NCI-H2227 treated with DMSO at 0.1 percent for 48 hours (cell line): ENCODE measurements around the gene NRGN.

Experiments
- DNase-seq: peaks from one replicate; lab custom pipeline; 2025; lab: John Stamatoyannopoulos, UW

NRGN gene

DNA sequence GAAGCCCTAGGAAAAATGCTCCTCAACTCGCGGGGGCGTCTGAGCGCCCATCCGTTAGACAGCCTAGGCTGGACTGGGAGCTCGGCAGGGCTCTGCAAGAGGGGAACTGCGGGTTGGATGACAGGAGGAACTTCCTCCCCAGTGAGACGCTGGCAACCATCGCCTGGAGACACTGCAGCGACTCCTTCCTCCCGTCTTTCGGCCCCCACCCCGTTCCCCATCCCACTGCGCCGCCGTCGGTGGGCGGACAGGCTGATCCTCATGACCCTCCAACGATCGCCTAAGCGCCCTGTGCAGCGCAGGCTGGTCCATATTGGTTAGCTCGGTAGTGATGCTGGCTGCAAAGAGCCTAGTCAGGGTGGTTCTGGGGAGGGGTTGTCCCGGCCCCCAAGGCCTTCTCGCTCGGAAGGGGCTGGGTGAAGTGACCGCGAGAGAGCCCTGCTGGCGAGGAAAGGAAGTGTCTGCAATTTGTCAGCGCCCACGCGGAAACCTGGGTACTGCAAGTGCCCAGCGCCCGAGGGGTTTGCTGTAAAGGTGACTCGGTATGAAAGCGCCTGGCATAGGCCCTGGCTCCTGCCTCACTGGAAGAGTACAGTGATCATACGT is 638 bp downstream of the NRGN start:
- peak; percentile 20 for DNase-seq

DNA sequence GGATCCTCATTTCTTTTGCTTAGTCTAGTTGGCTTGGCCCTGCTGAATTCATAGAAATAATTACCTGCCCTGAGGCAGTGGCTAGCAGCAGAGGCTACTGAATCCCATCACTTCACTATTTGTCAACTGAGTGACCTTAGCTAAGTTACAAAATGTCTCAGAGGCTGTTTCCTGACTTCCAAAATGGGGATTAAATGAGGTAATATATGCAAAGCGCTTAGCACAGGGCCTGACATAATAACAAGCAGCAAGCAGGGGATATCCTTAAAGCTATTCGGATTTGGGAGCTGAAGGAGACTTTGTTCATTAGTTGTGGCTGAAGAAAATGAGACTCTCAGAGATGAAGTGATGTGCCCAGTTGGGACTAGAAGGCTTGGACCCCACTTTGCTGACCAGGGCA is 2.8 kb downstream of the NRGN start:
- no peak for DNase-seq

DNA sequence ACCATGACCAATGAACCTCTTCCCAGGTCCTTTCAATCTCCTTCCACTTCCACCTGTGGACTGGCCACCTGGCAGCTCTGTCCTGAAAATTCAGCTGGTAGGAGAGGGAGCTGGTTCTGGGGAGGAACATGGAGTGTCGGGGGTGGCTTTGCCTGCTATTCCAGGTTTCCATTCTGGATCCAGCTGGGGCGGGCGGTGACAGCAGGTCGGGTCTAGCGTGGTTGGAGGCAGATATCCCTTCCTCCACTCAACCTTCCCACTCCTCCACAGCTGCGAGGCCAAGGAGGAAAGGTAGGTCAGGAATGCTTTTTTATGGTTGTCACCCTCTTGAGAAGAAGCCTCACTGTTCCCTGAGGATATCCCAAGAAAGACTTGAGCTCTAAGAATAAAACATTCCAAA is 3.3 kb downstream of the NRGN start:
- no peak for DNase-seq

DNA sequence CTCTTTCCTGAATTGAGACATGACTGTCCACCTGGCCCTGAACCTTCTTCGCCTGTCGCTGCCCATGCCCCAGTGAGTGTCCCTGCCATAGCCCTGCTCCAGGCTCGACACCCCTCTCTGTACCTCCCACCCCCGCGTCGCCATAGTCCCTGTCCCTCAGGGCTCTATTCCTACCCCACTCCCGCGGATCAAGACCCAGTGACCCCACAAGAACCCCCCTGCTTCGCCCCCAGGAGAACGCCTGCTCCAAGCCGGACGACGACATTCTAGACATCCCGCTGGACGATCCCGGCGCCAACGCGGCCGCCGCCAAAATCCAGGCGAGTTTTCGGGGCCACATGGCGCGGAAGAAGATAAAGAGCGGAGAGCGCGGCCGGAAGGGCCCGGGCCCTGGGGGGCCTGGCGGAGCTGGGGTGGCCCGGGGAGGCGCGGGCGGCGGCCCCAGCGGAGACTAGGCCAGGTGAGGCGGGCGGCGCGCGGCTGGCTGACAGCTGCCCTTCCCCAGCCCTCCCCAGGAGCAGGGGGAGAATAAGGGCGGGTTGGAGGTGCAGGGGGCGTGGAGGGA is 5.6 kb downstream of the NRGN start:
- no peak for DNase-seq

DNA sequence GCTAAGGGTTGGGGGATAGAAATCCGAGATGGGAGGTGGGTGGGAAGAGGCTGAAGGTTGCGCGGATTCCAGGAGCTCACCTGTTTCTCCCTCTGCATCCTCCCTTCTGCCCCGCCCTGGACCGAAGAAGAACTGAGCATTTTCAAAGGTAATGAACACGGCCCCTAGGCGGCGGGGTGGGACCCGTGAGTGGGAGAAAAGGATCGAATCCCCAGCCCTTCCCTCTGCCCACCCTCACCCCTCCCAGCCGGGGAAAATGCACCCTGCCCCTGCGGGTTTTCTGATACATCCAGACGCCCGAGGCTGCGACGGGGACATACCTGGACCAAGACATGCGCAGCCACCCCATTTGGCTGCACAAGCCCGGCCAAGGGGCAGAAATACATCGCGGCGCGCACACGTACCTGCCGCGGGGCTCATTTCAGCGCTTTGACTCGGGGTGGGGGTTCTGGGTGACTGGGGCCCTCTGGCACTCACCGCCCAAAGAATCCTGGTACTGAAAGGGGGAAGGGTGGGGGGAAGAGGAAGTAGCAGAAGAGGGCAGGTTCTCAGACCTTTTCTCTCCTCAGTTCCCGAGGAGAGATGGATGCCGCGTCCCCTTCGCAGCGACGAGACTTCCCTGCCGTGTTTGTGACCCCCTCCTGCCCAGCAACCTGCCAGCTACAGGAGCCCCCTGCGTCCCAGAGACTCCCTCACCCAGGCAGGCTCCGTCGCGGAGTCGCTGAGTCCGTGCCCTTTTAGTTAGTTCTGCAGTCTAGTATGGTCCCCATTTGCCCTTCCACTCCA is 6.3 kb downstream of the NRGN start:
- DNase-seq = no peak

DNA sequence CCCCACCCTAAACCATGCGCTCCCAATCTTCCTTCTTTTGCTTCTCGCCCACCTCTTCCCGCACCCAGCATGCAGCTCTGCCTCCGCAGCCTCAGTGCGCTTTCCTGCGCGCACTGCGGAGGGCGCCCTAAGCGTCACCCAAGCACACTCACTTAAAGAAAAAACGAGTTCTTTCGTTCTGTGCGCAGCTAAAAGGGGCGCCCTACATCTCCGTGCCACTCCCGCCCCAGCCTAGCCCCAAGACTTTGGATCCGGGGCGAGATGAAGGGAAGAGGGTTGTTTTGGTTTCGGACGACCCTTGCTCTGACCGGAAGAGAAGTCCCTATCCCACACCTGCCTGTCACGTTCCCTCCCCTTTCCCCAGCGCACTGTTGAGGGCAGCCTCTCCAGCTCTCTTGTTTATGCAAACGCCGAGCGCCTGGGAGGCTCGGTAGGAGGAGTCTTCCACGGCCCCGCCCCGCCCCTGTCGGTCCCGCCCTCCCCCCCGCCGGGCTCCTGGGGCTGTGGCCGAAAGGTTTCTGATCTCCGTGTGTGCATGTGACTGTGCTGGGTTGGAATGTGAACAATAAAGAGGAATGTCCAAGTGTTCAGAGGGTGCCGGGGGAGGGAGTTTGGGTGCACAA is 7.0 kb downstream of the NRGN start:
- no peak for DNase-seq

DNA sequence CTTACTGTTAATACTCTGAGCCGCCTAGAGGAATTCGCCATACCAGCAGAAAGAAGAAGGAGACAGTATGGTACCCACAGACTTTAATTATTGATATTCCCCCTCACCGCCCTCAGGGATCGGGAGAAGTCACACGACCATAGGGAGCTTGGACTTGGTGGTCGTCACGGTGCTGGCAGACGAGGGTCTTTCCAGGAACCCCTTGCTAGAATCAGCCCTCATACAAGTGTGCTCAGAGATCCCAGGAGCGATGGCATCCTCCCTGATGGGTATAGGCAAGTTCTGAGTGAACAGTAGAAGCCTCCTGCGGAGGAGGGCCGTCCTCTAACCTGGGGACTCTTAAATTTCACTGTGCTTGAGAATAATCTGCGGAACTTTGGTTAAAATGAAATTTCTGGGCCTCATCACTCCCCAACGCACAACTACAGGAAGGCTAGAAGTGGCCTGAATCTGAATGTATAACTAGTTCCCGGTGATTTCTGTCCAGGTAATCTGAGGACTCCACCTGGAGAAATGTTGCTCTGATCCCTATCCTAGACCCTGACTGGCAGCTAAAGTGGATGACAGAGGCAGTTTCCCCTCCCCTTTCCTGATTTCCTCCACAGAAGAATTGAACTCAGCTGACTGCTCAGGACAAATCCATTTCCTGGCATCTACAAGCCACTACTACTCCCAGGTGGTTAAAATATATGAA is 7.8 kb downstream of the NRGN start:
- DNase-seq = no peak

DNA sequence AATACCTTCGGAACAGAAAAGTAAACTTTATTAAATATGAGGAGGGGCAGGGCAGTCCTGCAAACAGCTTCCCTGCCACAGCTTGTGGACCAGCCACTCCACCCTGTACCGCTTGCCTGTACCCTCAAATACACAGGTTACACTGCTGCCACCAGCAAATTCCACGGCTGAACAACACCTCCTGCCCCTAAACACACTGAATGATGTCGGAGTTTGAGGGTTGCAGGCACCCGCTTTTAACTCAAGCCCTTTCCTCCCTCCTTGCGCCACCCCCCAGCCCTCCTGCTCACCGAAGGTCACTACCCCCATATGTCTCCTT is 8.3 kb downstream of the NRGN start:
- DNase-seq = no peak

DNA sequence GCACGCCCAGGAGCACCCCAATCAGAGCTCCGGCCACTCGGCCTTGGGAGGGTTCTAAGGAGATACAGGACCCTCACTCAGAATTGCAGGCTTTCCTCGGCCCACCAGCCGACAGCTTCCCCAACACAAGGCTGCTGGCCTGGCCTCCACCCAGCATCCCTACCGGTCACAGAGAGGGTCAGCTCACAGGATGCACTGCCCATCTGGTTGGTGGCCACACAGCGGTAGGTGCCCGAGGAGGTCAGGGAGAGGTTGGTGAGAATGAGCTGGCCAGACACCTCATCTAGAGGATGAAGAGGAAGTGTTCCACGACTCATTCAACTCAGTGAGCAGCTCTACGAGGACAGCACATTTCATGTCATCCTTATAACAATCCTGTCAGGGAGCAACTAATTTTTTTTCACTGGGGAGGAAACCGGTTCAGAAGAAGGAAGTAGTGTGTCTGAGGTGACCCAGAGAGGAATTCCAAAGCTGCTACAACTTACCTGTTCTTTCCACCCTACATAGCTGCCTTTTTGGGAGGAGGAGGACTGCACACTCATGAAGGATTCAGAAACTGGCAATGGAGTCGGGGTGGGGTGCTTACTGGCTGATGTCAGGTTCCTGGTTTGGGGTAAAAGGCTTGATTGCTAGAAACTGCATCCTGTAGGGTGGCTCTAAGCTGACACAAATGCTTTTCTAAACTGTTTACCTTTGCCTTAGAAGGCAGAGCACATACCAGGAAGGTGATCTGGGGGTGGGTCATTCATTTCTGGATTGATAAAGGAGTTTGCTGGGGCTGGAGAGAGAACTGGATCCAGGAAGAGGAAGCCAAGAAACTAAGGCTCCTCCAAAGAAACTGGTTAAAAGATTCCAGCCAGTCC is 9.0 kb downstream of the NRGN start:
- no peak for DNase-seq

DNA sequence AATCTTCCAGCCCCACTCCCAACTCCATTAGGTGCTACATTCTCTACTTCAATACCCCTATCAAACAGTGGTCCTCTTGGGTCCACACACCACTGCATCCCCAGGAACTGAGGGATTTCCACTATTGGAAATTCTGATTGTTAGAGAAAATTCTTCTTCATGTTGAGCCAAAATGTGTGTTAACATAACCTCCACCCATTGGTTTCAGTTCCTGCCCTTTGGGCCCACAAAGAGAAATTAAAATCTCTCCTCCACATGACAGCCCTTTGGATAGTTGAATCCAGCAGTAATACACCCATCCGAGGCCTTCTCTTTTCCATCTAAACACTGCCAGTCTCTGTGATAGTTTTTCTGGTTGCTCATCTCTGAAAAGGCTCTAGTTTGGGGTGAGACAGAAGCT is 10.2 kb downstream of the NRGN start:
- DNase-seq = no peak

DNA sequence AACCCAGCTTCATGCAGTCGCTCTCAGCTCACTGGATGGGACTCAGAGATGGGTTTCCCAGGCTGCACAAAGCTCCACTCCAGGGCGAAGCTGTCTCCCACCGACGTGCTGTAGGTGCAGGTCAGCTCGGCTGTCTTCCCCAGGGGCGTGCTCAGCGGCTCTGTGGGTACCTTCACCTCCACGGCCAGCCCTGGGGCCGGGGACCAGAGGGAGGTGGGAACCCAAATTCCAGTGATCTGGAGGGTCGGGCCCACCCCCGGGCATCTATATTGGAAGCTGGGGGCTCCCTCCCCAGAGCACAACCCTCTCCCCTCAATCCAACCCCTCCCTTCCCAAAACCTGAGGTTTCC is 11.6 kb downstream of the NRGN start:
- DNase-seq = no peak

DNA sequence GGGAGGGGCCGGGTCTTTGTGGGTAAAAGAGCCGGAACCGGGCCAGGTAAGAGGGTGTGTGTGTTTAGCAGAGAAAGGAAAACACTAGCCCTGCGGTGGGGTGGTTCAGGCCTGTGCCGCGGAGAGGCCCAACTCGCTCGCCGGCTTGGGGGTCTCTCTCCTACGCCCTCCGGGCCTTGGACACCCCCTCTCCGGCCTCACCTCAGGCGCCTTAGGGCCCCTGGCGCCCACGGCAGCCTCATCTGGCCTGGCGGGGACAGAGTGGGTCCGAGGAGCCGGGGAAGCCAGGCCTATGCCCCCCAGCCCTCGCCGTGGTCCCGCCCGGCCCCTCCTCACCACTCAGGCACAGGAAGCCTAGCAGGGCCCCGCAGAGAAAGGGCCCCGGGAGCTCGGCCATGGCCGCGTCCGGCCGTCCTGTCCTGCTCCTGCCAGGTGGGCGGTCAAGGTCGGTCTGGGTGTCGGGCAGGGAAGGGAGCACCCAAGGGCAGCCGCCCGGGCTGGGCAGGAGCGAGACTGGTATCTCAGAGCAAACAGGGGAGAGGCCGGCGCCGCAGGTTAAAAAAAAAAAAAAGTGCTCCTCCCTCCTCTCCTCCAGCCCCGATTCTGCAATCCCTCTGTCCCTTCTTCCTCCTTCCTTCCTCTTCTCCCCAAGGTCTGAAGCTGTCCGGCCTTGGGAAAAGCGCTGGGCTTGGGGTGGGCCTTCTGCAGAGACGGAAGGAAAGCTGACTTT is 12.2 kb downstream of the NRGN start, which contains the start of gene VSIG2:
Gene VSIG2, minus strand, starts transcription at position 515 of the 730 bp plus-strand sequence. Its CDS starts 118 bp downstream, at position 397.
- no peak for DNase-seq

DNA sequence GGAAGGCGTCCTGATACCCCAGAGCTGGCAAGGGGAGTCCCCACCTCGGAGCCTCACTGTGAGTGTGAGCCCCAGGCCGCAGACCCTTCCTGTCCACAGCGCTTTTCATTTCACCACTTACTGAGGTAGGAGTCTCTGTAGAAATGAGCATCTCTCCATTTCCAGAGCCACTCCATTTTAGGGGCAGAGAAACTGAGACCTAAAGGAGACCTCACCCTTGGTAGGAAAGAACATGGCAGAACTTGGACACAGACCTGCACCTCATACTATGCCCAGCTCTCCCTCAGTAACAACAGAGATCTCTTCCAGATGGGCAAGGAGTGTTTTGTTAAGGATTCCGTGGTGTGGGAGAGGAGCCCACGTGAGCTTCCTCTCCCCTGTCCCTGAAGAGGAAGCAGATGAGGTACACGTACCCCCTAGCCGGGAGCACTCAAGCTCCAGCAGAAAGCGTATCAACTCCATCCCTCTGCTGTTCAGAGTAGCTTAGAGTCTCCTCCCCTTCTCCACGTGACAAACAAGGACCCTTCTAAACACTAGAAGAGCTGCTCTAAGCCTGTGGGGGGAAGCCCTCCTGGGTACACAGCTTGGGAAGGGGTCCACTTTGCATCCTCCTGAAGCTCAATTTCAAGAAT is 12.8 kb downstream of the NRGN start:
- DNase-seq = no peak

DNA sequence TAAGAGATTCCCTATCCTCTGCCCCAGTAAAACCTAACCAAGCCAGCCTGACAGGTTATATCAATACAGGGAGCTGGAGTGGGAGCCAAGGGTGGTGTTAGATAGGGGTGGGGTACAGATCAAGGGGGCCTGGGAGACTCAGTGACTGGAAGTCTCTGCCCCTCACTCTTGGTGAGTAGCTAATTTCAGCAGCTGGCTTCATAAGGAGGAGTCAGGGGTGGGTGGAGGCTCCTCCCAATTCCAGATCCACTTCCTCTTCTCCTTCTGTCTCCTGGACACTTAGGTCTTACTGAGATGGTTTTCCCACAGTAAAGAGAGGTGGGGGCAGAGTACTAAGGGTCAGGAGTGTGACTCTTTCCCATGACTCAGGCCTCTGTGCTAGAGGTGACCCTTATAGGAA is 13.5 kb downstream of the NRGN start:
- no peak for DNase-seq

DNA sequence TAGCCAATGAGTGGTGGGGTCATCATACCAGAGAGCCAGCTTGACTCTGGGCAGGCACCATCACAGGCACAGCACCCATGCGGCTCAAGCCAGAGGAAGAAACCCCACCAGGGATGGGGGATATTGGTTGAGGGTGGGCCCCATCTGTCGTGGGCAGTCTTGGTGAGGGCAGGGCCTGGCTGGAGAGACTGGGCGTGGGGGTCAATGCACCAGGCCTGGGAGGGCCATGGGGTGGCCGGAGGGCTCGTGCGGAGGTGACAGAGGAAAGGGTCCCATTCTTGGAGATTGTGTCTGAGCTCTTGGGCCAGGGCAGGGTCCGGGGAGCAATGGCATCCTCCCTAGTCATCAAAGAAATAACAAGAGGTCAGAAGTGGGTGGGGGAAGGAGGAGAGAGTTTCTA is 13.9 kb downstream of the NRGN start:
- no peak for DNase-seq

DNA sequence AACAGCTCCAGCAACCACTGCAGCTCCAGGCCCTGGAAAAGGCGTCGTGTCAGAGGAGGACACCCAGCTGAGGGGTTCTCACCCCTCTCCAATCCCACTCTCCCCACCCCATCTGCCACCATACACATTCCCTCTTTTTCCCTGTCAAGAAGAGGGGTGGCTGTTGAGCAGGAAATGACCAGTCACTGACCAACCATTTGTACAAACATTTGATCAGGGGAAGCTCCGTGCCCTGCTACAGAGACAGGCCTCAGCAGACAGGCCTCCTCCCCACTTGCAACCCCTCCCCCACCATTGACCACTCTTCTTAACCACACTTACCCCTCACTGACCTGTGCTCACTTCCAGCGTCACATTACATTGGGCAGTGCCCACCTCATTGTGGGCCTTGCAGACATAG is 14.6 kb downstream of the NRGN start:
- DNase-seq = no peak

DNA sequence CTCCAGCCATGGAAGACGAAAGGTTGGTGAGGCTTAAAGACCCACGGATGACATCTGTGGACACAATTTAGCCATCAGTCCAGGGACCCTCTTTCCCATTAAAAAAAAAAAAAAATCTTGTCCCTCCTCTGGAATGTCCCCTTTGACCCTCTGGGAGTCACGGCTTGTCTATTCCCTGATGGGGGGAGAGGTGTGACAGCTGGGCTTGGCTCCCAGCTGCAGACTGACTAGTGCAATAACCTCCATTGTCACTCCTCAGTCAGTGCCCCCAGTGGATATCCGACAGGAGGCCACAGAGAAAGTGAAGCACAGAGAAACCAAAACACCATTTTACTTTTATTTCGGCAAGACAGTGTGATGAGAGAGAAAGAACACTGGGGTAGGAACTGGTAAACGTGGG is 15.0 kb downstream of the NRGN start:
- DNase-seq = no peak

DNA sequence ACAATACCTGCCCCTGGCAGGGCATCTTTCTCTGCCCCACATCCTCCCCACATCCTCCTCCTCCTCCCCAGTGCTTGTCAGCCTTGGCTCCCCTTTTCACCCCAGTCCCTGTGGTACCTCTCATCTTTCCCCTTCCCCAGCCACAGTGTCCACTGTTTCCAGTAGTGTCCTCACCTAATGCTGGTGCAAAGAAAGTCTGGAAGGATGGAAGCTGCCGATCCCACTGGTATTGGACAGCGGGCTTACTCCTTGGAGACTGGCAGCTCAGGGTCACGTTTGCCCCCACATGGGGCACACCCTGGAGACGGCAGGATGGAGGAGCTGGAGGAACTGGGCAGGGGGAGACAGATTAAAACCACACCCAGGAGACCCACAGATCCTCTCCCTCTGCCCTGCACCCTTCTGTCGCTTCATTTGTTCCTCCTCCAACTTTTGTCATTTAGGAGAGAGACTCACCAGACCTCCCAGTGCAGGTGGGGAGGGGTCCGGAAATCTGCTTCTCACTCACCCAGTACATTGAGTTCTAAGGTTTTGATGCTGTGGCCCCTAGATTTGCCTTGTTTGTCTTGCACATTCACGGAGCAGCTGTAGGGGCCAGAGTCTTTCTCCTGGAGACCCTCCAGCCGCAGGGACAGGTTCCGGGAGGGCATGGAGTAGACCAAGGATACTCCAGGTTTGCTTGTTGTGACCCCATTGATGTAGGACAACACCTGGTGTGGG is 16.5 kb downstream of the NRGN start:
- no peak for DNase-seq

DNA sequence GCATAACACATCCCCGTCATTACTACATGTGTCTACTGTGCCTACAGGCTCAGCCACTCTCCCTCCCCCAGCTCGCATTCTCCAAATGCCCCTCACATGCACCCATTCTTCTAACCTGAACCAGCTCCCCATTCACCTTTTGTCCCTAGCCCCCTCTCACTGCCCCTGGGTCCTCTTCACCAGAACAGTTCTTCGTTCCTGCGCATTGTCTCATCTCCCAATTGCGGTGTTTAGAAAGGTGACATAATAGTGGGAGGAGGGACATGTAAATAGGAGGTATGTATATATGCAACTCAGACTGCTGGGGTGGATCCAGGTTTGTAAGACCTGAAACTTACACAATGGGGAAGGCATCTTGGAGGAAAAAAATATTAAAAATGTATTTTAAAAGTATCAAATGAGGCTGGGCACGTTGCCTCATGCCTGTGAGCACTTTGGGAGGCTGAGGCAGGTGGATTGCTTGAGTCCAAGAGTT is 17.0 kb downstream of the NRGN start:
- DNase-seq = no peak

DNA sequence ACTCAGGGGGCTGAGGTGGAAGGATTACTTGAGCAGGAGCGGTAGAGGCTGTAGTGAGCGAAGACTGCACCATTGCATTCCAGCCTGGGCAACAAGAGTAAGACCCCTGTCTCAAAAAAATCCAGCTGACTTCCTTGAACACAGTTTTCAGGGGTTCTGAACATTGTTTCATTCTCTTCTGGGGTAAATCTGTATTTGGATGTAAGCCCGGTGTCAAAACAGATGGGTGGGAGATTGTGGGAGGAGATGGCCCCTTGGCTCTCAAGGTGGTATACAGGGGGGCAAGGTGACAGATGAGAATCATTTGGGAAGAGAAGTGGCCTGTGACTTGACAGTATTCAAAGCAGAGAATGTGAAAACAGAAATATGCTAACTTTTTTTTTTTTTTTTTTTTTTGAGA is 17.6 kb downstream of the NRGN start:
- DNase-seq = no peak
